CD4-positive, alpha-beta T cell treated with Interferon alpha-2 for 1 hour (primary cell): Measurements from ENCODE around the gene GIT2.
"Not testable (repeated sequence)": the region's sequence is repeated elsewhere in the genome, so short reads cannot be mapped to it uniquely, and the experiment has no call there.

Source experiments
- DNase-seq, 2 donors: peaks; one replicate each; pipeline ENCODE4 v3.0.0-alpha.2; 2020 to 2022

The GIT2 gene, protein sequence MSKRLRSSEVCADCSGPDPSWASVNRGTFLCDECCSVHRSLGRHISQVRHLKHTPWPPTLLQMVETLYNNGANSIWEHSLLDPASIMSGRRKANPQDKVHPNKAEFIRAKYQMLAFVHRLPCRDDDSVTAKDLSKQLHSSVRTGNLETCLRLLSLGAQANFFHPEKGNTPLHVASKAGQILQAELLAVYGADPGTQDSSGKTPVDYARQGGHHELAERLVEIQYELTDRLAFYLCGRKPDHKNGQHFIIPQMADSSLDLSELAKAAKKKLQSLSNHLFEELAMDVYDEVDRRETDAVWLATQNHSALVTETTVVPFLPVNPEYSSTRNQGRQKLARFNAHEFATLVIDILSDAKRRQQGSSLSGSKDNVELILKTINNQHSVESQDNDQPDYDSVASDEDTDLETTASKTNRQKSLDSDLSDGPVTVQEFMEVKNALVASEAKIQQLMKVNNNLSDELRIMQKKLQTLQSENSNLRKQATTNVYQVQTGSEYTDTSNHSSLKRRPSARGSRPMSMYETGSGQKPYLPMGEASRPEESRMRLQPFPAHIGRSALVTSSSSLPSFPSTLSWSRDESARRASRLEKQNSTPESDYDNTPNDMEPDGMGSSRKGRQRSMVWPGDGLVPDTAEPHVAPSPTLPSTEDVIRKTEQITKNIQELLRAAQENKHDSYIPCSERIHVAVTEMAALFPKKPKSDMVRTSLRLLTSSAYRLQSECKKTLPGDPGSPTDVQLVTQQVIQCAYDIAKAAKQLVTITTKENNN

DNA sequence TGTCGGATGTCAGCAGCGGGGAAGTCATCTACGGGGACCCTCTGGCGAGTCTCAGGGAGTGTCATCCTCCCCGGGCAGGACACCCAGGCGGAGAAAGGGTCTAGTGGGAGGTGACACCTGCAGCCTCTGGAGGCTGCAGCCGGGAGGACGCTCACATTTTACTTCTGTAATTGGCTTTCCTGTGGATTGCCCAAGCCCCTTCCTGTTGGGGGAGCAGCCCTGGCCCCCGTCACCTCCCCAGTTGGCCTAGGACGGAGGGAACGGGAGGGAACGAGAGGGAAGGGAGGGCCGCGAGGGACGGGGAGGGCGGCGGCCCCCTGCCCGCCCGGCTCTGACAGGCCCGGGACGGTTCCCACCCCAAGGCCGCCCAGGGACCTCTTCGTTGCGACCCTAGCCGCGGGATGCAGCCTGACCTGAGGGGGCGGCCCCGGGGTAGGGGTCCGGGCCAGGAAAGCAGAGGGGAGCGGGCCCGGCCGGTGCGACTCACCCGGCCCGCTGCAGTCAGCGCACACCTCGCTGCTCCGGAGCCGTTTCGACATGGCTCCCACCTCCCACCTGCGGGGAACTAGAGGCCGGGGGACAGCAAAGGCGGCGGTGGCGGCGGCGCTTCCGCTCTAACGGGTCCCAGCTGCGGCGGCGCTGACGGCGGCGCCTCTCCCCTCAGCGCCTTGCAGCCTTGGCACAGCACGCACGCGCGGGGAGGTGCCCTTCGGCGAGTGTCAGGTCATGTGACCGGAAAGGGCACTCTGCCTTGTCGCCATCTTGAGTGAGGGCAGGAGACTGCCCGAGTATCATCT is at the start of gene GIT2:
GIT2 (minus strand) TSS at position 683 of the 797 bp plus-strand sequence; CDS start at position 539, 144 bp downstream.
- peak; percentile 95 to 96 for DNase-seq

DNA sequence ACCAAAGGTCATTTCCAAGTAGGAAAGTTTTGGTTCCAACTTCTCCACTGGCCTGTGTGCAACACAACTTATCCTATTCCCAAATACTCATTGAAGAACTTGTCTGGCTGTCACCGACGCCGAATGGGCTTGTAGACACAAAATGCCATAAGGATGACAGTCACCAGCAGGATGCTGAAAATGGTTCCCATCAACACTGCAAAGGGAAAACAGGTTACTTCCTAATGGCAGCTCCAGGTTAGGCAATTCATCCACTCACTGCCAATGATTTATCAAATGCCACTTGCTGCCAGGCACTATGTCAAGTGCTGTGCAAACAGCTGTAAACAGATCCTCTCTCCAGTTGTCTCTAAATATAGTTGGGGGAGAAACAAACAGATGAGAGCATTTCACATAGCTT is 46.1 kb upstream of the GIT2 start:
- no peak for DNase-seq

DNA sequence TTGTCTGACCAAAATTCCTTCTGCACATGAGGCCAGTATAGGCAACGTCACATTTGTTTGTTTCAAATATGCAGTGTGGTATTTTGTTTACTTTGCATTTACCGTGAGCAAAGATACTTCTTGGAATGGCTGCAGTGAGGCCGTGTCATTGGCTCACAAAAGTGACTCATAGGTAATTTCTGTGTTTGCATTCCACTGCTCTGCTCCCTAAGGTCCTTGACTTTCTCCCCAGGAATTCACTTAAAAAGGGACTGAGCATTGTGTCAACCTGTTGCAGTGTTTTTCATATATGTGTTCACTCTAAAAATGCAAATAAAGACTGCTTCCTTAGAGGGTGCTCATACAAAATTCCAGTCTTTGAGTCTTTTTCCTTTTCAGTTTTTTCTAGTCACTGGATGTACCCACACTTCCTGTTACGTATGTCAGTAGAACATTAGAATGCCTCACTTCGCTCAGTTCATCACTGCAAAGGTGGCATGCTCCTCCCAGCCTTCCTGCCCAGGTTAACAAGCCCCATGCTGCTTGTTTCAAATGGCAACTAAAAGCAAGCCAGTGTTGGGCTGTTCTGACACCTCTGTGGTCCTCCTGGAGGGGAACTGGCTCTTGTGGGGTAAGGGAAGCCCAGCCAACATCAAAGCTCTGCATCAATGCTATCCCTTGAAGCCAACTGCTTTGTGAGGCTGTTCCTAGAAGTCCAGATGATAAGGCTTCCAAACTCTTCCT is 43.1 kb upstream of the GIT2 start:
- DNase-seq: peak in 1 of 2 donors; percentile 53

DNA sequence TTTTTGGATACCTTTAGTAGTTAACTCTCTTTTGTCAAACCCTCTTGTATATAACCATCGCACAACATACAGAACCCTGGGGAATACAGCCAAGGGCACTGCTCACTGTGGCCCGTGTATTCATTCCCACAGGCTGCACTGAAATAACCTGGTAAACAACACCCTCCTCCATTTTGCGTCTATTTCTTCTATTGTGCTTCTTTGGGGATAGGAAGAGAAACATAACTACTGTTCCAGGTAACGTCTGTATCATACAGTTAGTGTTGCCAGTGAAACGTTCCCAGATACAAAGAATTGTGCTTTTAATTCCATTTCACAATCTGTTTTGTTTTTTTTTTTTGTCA is 42.5 kb upstream of the GIT2 start:
- DNase-seq: no peak

DNA sequence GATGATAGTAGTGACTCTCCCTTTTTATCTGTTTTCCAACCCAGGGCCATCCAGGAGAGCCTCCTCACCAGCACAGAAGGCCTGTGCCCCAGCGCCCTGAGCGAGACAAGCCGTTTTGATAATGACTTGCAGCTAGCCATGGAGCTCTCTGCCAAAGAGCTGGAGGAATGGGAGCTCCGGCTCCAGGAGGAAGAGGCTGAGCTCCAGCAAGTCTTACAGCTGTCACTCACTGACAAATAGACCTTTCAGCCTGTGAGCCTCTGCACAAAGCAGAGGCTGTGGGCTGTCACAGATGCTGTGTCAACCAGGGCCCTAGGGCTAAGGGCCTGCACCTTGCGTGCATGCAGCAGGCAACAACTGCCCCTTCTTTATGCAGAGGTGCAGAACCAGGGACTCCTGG is 41.1 kb upstream of the GIT2 start:
- no peak for DNase-seq

DNA sequence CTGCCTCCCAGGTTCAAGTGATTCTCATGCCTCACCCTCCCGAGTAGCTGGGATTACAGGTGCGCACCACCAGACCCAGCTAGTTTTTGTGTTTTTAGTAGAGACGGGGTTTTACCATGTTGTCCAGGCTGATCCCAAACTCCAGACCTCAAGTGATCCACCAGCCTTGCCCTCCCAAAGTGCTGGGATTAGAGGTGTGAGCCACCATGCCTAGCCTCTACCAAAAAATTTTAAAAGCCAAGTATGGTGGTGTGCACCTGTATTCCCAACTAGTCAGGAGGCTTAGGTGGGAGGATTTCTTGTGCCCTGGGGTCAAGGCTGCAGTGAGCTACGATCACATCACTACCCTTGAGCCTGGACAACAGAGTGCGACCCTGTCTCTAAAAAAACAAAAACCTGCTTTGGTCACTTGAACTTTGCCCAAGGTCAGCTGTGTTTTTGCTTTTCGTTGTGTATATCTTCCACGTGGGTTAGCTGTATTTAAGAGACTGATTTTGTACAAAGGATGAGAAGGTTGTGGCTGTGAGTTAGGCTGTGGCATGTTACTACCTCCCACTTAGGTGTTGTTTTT is 39.5 kb upstream of the GIT2 start:
- DNase-seq: no peak

DNA sequence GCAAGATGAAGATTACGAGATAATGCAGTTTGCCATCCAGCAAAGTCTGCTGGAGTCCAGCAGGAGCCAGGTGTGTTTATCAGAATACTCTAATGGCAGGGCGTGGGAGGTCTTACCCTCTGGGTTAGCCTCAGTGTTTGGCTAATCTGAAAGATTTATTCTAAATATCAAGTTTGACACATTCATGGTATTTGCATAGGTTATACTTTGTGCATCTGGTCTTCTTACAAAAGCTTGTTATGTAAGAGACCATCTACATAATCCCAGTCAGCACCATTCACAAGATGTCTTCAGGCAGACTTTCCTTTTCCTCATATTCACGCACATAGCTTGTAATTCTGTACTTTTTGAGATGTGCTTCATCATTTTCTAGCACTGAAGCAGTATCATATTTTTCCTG is 37.7 kb upstream of the GIT2 start:
- no peak for DNase-seq

DNA sequence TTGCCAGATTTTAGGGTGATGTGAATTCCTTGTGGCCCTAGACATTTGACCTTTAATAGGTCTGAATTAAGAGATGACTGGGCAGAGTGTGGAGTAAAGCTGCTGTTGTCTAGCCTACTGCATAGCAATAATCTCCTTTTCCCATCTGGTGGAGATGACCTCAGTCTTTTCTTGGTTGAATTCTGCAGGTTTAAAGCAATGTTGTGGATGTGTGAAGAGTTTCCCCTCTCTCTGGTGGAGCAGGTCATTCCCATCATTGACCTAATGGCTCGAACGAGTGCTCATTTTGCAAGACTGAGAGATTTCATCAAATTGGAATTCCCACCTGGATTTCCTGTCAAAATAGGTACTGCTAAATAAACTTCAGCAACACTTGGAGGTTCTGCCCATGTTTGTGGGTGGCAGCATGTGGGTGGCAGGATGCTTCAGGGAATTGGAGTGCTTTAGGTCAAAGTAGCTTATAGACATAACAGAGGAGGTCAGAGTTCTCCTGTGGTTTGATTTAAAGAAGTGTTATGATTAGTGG is 33.2 kb upstream of the GIT2 start:
- no peak for DNase-seq

DNA sequence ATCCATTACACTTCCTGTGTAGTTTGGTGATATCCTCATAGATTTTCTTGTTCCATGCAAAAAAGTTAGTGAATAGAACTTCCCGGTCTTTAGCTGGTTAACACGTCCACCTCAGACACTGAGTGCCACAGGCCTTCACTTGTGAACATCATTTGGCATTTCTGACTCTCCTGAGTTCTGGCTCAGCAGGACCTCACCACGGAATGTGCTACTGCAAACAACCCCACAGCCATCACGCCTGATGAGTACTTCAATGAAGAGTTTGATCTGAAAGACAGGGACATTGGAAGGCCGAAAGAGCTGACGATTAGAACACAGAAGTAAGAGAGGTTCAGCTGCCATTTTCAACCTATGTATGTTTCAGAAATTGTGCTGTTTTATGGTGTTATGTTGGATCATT is 32.2 kb upstream of the GIT2 start:
- no peak for DNase-seq

DNA sequence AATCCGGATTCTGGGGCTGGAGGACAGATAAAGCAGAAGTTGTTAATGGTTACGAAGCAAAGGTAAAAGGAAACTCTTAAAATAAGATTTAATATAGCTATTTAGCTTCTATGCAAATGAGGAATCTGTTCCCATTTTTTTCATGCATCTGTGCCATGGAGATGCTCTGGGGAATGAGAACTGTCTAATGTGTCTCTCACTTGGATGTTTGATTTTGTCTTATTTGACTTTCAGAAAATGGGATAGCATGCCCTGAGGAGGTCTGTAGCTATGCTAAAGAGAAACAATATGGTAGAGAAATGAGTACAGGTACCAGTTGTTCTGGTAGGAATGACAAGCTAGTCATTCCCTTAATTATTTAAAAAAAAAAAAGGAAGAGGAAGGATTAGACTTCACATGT is 27.9 kb upstream of the GIT2 start:
- DNase-seq: no peak

DNA sequence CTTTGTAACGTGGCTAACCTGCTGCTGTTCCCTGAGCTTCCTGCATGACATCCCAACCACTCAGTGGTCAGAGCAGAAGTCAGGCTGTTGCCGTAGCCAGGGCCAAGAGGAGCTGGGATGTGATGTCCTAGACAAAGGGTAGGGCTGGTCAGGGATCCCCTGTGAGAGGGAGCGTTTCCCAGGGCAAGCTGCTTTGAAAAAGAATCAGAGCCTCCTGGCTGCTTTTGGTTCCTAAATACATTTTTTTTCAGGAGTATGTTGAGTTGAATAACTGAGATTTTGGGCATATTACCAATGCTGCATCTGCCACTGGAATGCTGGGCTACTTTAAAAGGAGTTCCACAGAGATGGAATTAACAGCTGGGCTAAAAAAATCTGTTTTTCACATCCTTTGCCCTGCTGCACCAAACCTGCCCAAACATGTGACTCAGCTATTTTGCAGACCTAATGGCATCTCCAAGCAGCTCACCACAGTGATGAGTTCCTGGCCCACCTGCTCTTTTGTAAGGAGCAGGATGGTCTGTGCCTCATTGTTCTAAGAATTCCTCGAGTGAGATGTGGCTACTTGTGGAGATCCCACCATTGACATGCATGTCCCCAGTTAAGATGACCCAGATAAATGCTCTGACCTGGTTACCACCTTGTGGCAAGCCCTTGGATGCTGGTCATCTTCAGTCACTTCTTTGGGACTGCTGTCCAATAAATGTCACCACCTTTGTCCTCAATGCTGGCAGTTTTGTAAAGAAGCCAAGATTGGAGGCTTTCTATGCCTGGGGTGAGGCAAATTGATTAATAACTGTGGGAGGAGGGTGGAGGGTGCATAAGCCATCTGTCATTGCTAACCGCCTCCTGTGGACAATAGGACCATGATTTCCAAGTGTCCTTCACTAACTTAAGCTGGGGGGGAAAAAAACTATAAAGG is 27.2 kb upstream of the GIT2 start:
- no peak for DNase-seq

DNA sequence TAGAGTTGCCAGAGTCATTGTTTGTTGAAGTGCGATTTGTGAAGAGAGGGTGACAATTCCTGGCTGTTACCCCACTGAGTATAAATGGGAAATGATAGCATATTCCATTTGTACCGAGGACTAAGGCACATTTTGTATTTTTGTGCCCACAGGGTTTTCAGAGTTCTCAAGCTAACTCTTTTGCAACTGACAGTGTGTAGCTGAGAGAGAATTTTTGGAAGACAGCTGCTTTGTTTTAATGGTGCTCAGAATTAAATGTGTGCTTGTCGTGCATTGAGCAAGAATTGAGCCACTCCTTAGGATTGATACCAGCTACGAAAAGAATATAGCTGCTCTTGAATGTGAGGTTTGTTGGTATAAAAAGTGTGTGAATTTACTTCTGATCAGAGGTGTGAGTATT is 24.8 kb upstream of the GIT2 start:
- no peak for DNase-seq

DNA sequence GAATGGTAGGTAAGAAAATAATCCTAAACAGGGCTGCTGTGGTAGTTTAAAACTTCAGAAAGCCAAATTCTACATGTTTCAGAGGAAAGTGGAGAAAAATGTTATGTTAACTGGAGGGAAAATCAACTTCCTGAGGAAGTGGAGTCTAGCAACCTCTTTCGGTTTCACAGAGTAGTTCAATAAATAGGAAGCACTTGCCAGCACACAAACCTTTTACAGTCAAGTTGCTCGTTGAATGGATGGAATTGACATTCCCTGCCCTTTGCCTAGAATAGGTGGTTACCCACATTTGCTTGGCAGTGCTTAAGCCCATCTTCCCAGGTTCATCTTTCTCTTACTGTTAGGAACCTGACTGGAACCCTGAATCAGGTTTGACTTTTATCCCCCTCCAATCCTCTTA is 19.0 kb upstream of the GIT2 start:
- peak in 1 of 2 donors; percentile 59 for DNase-seq

DNA sequence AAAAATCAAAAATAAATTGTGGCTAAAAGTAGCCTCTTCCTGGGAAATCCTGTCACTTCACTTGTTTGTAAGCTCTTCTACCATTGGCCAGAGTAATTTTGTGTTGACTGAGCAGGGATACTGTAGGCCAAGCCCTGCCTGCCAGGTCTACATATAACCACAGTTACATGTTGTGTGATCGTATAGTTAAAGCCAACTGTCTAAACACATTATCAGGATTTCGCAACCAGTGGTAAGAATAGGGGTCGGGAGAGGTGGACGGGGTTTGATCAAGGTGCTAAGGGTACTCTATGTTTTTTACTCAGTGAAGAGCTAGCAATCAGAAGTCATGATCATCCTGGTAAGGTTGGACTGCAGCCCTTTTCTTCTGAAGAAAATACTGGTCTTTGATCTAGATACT is 16.5 kb upstream of the GIT2 start:
- no peak for DNase-seq

DNA sequence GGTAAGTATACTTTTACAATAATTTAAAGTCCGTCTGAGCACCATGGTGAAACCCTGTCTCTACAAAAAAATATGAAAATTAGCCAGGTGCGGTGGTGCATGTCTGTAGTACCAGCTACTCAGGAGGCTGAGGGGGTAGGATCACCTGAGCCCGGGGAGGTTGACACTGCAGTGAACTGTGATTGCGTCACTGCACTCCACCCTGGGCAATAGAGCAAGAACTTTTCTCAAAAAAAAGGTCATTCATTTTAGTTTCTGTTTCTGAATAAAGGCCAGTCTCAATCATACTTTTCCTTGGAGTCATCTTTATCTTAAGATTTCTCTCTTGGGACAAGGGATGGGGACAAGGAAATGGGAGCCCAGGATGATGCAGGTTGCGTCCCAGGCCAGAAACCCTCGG is 16.0 kb upstream of the GIT2 start:
- DNase-seq: peak; percentile 50 to 79

DNA sequence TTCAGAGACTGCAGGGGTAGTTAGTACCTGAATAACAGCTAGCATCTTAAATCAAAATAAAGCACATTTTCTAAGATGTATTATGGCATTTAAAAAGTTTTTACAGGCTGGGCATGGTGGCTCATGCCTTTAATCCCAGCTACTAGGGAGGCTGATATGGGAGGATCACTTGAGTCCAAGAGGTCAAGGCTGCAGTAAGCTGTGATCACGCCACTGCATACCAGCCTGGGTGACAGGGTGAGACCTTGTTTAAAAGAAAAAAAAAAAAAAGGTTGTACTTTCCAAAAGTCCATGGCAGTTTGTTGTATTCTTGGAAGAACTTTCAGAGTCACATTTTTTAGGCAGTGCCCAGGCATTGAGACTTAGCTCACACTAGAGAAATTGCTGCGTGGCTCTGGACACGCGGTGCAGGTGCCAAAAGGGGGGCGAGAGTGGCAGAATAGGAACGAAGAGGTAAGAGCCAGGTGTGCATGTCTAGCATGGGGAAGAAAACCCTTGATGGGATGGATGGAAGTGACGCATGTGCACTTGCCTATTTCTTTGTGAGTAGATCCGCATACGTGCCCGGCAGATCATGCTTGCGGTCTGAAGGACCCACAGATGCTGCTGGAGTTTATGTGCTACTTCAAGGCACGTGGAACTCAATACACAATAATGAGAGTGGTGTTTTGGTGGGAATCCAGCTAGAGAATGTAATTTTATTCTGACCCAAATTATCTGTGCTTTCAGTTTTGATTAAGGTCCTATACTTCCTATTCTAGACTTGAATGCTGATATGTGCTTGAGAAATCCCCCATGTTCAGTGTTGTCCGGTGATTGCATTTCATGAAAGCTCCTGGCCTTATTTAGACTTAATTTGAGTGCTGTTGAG is 14.9 kb upstream of the GIT2 start:
- peak; percentile 26 to 50 for DNase-seq

DNA sequence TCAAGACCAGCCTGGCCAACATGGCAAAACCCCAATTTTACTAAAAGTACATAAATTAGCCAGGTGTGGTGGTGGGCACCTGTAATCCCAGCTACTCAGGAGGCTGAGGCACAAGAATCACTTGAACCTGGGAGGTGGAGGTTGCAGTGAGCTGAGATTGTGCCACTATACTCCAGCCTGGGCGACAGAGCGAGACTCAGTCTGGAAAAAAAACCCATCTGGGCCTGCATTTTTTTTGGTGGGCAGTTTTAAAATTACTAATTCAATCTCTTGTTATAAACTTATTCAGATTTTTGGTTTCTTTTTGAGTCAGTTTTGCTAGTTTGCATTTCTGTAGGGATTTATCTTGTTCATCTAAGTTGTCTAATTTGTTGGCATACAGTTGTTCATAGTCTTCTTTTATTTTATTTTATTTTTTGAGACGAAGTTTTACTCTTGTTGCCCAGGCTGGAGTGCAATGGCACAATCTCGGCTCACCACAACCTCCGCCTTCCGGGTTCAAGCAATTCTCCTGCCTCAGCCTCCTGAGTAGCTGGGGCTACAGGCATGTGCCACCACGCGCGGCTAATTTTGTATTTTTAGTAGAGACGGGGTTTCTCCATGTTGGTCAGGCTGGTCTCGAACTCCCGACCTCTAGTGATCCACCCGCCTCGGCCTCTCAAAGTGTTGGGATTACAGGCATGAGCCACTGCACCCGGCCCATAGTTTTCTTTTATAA is 12.7 kb upstream of the GIT2 start:
- DNase-seq: not testable (repeated sequence)

DNA sequence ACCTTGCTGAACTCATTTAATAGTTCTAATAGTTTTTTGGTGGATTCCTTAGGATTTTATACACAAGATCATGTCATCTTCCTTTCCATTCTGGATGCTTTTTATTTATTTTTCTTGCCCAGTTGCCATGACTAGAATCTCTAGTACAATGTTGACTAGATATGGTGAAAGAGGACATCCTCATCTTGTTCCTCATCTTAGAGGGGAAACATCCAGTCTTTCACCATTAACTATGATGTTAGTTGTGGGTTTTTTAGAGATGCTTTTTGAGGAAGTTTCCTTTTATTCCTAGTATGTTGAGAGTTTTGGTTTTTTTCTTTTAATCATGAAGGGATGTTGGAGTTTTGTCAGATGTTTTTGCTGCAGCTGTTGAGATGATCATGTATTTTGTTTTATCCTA is 11.7 kb upstream of the GIT2 start:
- no peak for DNase-seq

DNA sequence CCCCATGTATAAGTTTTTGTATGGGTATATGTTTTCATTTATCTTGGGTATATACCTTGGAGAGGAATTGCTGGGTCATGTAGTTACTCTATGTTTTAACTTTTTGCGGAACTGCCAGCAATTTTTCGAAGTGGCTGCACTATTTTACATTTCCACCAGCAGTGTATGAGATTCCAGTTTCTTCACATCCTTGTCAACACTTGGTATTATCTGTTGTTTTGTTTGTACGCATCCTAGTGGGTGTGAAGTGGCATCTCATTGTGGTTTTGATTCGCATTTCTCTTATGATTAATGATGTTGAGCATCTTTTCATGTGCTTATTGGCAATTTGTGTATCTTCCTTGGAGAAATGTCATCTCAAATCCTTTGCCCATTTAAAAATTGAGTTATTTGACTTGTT is 9.9 kb upstream of the GIT2 start:
- no peak for DNase-seq
